ENCODE results near the gene AK3.

GRCh38 chr9:4674783-4675182, 66.2 kb downstream of the AK3 start:
- TF ChIP-seq CTCF (conservative IDR thresholded peaks at IDR 0.05; ENCODE audit: low read length) (no peak), EZH2phosphoT487 (IDR thresholded peaks at IDR 0.05; ENCODE audit: borderline replicate concordance, low read depth, low read length) (no peak)
